ENCODE results near the gene CDH4.

CDH4 gene

GRCh38 chr20:61353261-61354000 is 101.4 kb downstream of the CDH4 start:
- TF ChIP-seq CTCF (IDR thresholded peaks at IDR 0.05; ENCODE audit: control extremely low read depth, extremely low read depth, low read depth, missing control alignments): no peak
- POLR2A ChIA-PET: no interaction called here
- CTCF ChIA-PET: no interaction called here
- DNase-seq (ENCODE audit: extremely low spot score): no peak

GRCh38 chr20:61354001-61354390 is 101.9 kb downstream of the CDH4 start:
- ChIA-PET POLR2A (no interaction called here), CTCF (no interaction called here)
- TF ChIP-seq CTCF (IDR thresholded peaks at IDR 0.05; ENCODE audit: control extremely low read depth, extremely low read depth, low read depth, missing control alignments): no peak
- DNase-seq (ENCODE audit: extremely low spot score): no peak

GRCh38 chr20:61354501-61354900 is 102.4 kb downstream of the CDH4 start:
- no peak for DNase-seq (ENCODE audit: extremely low spot score)
- TF ChIP-seq CTCF (IDR thresholded peaks at IDR 0.05; ENCODE audit: control extremely low read depth, extremely low read depth, low read depth, missing control alignments): no peak
- CTCF ChIA-PET: no interaction called here
- POLR2A ChIA-PET: no interaction called here

GRCh38 chr20:61354901-61355495 is 102.9 kb downstream of the CDH4 start:
- TF ChIP-seq CTCF (IDR thresholded peaks at IDR 0.05; ENCODE audit: control extremely low read depth, extremely low read depth, low read depth, missing control alignments): no peak
- DNase-seq (ENCODE audit: extremely low spot score): no peak
- ChIA-PET POLR2A (no interaction called here), CTCF (no interaction called here)

GRCh38 chr20:61355585-61355984 is 103.5 kb downstream of the CDH4 start:
- POLR2A ChIA-PET: no interaction called here
- CTCF ChIA-PET: interaction anchor here (1.5 kb wide), 1 partner anchor 12 kb away, joined by 3 read pairs; no protein-coding TSS in a partner anchor
- no peak for DNase-seq (ENCODE audit: extremely low spot score)
- TF ChIP-seq CTCF (IDR thresholded peaks at IDR 0.05; ENCODE audit: control extremely low read depth, extremely low read depth, low read depth, missing control alignments): no peak

GRCh38 chr20:61356196-61356595 is 104.1 kb downstream of the CDH4 start:
- POLR2A ChIA-PET: no interaction called here
- CTCF ChIA-PET: interaction anchor here (1.5 kb wide), 1 partner anchor 11 kb away, joined by 3 read pairs; no protein-coding TSS in a partner anchor
- DNase-seq (ENCODE audit: extremely low spot score): no peak
- no peak for TF ChIP-seq CTCF (IDR thresholded peaks at IDR 0.05; ENCODE audit: control extremely low read depth, extremely low read depth, low read depth, missing control alignments)
